HCT116 (cell line): ENCODE data around the gene MYH15. TPM values are rescaled to one million over a fixed set of nuclear protein-coding genes. Genes with fewer than 3 reads are reported as not detected.

ENCODE experiments used
- ATAC-seq: fragments of 200-7000 bp; cut with Tn5 transposase; 2 replicates; pipeline ENCODE4 v1.9.1; 2020; ENCODE audit warnings: mild to moderate bottlenecking, moderate library complexity
- BruUV-seq: library from RNA; stranded (reverse); fragments of 400-500 nt; replicated peaks from 2 replicates; lab custom pipeline; 2021; lab: Mats Ljungman, UMichigan
- CTCF ChIA-PET: fragments of 300-600 bp; sonication (Branson Sonifier 250); formaldehyde crosslinking; loops from one replicate; lab custom pipeline; 2021; ENCODE audit warnings: antibody characterized with exemption; lab: Charles Lee
- POLR2A ChIA-PET: fragments of 300-600, 350-600 bp; sonication (Branson Sonifier 250); formaldehyde crosslinking; loops from one replicate; lab custom pipeline; 2021; ENCODE audit warnings: antibody characterized with exemption; lab: Charles Lee
- RAD21 ChIA-PET, 2 experiments: fragments of 300-600 bp; sonication (Branson Sonifier 250); formaldehyde crosslinking; loops; one replicate each; lab custom pipeline; 2023; ENCODE audit warnings: low total read pairs in 2 of 2; ENCODE audit not compliant: uncharacterized antibody in 2 of 2, unreplicated experiment in 2 of 2, low non-redundant PET in 1 of 2; lab: Charles Lee
- DNase-seq: peaks from one replicate; pipeline ENCODE4 v3.0.0-alpha.2; 2010; ENCODE audit warnings: low read depth, low spot score
- H2AFZ ChIP-seq: fragments of 200-600 bp; shearing (Covaris generic), sonication (generic); 2 replicates; pipeline ENCODE4 v1.6.1; 2017; ENCODE audit warnings: low read depth, mixed run types, mixed read lengths, antibody characterized with exemption, low read length; ENCODE audit not compliant: poor library complexity, severe bottlenecking
- H3K27ac ChIP-seq: 2 replicates; pipeline ENCODE4 v1.5.1; 2012; ENCODE audit warnings: low read depth, low read length
- H3K27me3 ChIP-seq: fragments of 200-600 bp; sonication (generic); 2 replicates; pipeline ENCODE4 v1.6.1; 2016; ENCODE audit warnings: mixed run types, low read length, mixed read lengths; ENCODE audit not compliant: insufficient read depth
- H3K36me3 ChIP-seq, 2 experiments: fragments of 200-500 bp in 1 of 2; fragments of 200-600 bp in 1 of 2; sonication (Bioruptor generic) in 1 of 2; sonication (generic) in 1 of 2; 2 replicates each; pipeline versions ENCODE4 v1.5.1 to v1.6.1; 2014 to 2016; ENCODE audit warnings: low read length in 2 of 2, inconsistent platforms in 1 of 2, mixed read lengths in 1 of 2, mixed run types in 1 of 2; ENCODE audit not compliant: insufficient read depth in 2 of 2, control insufficient read depth in 1 of 2
- H3K4me1 ChIP-seq, 2 experiments: fragments of 200-600 bp in 1 of 2; sonication (generic) in 1 of 2; 2 replicates each; pipeline versions ENCODE4 v1.5.1 to v1.6.1; 2012 to 2017; ENCODE audit warnings: low read length in 2 of 2, inconsistent platforms in 1 of 2, mild to moderate bottlenecking in 1 of 2, mixed read lengths in 1 of 2, mixed run types in 1 of 2, moderate library complexity in 1 of 2; ENCODE audit not compliant: insufficient read depth in 2 of 2, control insufficient read depth in 1 of 2
- H3K4me2 ChIP-seq: fragments of 200-600 bp; sonication (generic); 2 replicates; pipeline ENCODE4 v1.6.1; 2017; ENCODE audit warnings: mixed run types, low read length, mixed read lengths
- H3K4me3 ChIP-seq, 2 experiments: fragments of 200-600 bp in 1 of 2; sonication (generic) in 1 of 2; replicated peaks in 1 of 2; 2 replicates each; pipeline ENCODE4 v1.5.1; 2011 to 2016; ENCODE audit warnings: low read length in 2 of 2, control low read depth in 1 of 2, low read depth in 1 of 2, mild to moderate bottlenecking in 1 of 2, mixed read lengths in 1 of 2, mixed run types in 1 of 2
- H3K79me2 ChIP-seq: fragments of 200-600 bp; sonication (generic); 2 replicates; pipeline ENCODE4 v1.6.1; 2017; ENCODE audit warnings: mild to moderate bottlenecking, mixed run types, low read length, moderate library complexity, mixed read lengths; ENCODE audit not compliant: insufficient read depth
- H3K9ac ChIP-seq: fragments of 200-600 bp; sonication (generic); 2 replicates; pipeline ENCODE4 v1.6.1; 2016; ENCODE audit warnings: low read length, mixed read lengths
- H3K9me2 ChIP-seq: fragments of 200-600 bp; sonication (generic), shearing (Covaris generic); 2 replicates; pipeline ENCODE4 v1.6.1; 2017; ENCODE audit warnings: mixed run types, mild to moderate bottlenecking, moderate library complexity; ENCODE audit not compliant: insufficient read depth
- H3K9me3 ChIP-seq, 2 experiments: fragments of 200-500 bp in 1 of 2; fragments of 200-600 bp in 1 of 2; sonication (Bioruptor generic) in 1 of 2; sonication (generic) in 1 of 2; 2 replicates each; pipeline ENCODE4 v1.6.1; 2014 to 2017; ENCODE audit warnings: low read length in 2 of 2, mixed read lengths in 2 of 2, inconsistent platforms in 1 of 2, low read depth in 1 of 2, mild to moderate bottlenecking in 1 of 2, mixed run types in 1 of 2, moderate library complexity in 1 of 2; ENCODE audit not compliant: control insufficient read depth in 1 of 2, insufficient read depth in 1 of 2
- H4K20me1 ChIP-seq: fragments of 200-600 bp; sonication (generic), shearing (Covaris generic); 2 replicates; pipeline ENCODE4 v1.6.1; 2017; ENCODE audit warnings: mixed run types, mild to moderate bottlenecking, moderate library complexity; ENCODE audit not compliant: insufficient read depth
- ATF3 ChIP-seq: IDR thresholded peaks from 2 replicates; pipeline ENCODE4 v1.6.1; 2012
- CBX3 ChIP-seq: IDR thresholded peaks from 2 replicates; pipeline ENCODE4 v1.6.1; 2012; ENCODE audit warnings: low read depth
- CTCF ChIP-seq, 3 experiments: fragments of 200-600 bp in 1 of 3; sonication (generic) in 1 of 3; IDR thresholded peaks in 2 of 3; conservative IDR thresholded peaks in 1 of 3; 2 replicates each; pipeline ENCODE4 v1.5.1; 2012 to 2017; ENCODE audit warnings: low read depth in 2 of 3, low read length in 2 of 3, antibody characterized with exemption in 1 of 3, borderline replicate concordance in 1 of 3, control low read depth in 1 of 3, mild to moderate bottlenecking in 1 of 3, mixed read lengths in 1 of 3, mixed run types in 1 of 3, moderate library complexity in 1 of 3; ENCODE audit not compliant: insufficient read depth in 1 of 3
- ELF1 ChIP-seq: IDR thresholded peaks from 2 replicates; pipeline ENCODE4 v1.6.1; 2012; ENCODE audit warnings: low read depth, borderline replicate concordance
- EZH2 ChIP-seq: fragments of 200-600 bp; sonication (generic); IDR thresholded peaks from 2 replicates; pipeline ENCODE4 v1.6.1; 2017; ENCODE audit warnings: antibody characterized with exemption, mixed run types
- EZH2phosphoT487 ChIP-seq: fragments of 200-600 bp; IDR thresholded peaks from 2 replicates; pipeline ENCODE4 v1.6.1; 2018; ENCODE audit warnings: antibody characterized with exemption, borderline replicate concordance
- FOSL1 ChIP-seq: IDR thresholded peaks from 2 replicates; pipeline ENCODE4 v1.6.1; 2012; ENCODE audit warnings: low read depth
- MAX ChIP-seq: IDR thresholded peaks from 2 replicates; pipeline ENCODE4 v1.6.1; 2012
- POLR2A ChIP-seq: IDR thresholded peaks from 2 replicates; pipeline ENCODE4 v1.7.0; 2011; ENCODE audit warnings: borderline replicate concordance; ENCODE audit not compliant: insufficient read depth, insufficient read length; ENCODE audit errors: extremely low read depth
- POLR2AphosphoS5 ChIP-seq: IDR thresholded peaks from 2 replicates; pipeline ENCODE4 v1.6.1; 2011; ENCODE audit warnings: mild to moderate bottlenecking, low read depth, low read length, moderate library complexity
- RAD21 ChIP-seq: IDR thresholded peaks from 2 replicates; pipeline ENCODE4 v1.6.1; 2012; ENCODE audit warnings: low read depth, mild to moderate bottlenecking
- SP1 ChIP-seq: IDR thresholded peaks from 2 replicates; pipeline ENCODE4 v1.6.1; 2012; ENCODE audit warnings: low read depth
- SRF ChIP-seq: IDR thresholded peaks from 2 replicates; pipeline ENCODE4 v1.6.1; 2012; ENCODE audit warnings: low read depth
- TCF7L2 ChIP-seq: IDR thresholded peaks from 2 replicates; pipeline ENCODE4 v1.7.0; 2011; ENCODE audit warnings: borderline replicate concordance, inconsistent platforms; ENCODE audit not compliant: insufficient read depth, insufficient read length; ENCODE audit errors: extremely low read depth
- YY1 ChIP-seq: IDR thresholded peaks from 2 replicates; pipeline ENCODE4 v1.6.1; 2011; ENCODE audit warnings: low read length, low read depth, moderate library complexity, mild to moderate bottlenecking; ENCODE audit not compliant: insufficient replicate concordance; ENCODE audit errors: extremely low read depth
- ZFX ChIP-seq: fragments of 450-650 bp; IDR thresholded peaks from 2 replicates; pipeline ENCODE4 v1.6.1; 2017
- ZNF274 ChIP-seq: fragments of 200-500 bp; sonication (Bioruptor generic); IDR thresholded peaks from 2 replicates; pipeline ENCODE4 v1.6.1; 2014; ENCODE audit warnings: mild to moderate bottlenecking, low read depth, low read length, inconsistent platforms
- intact Hi-C: fragments of 100-400 bp; cut with micrococcal nuclease; formaldehyde crosslinking; loops from 2 replicates; pipeline ENCODE4 v1.10.0; 2022
- total RNA-seq: library from RNA; stranded (reverse); gene quantifications from one replicate; pipeline ENCODE4 v1.2.1, GENCODE V29; 2021; ENCODE audit not compliant: unreplicated experiment
- TF ChIP-seq, protein P1 (sequence below): IDR thresholded peaks from 2 replicates; pipeline ENCODE4 v1.6.1; 2012; ENCODE audit warnings: low read depth
- TF ChIP-seq, protein P2 (sequence below): IDR thresholded peaks from 2 replicates; pipeline ENCODE4 v1.6.1; 2011; ENCODE audit warnings: mild to moderate bottlenecking, low read length, moderate library complexity; ENCODE audit not compliant: insufficient replicate concordance; ENCODE audit errors: extremely low read depth

Gene MYH15
- total RNA-seq, 1 experiment from 2014 or later: 11.2 TPM

DNA sequence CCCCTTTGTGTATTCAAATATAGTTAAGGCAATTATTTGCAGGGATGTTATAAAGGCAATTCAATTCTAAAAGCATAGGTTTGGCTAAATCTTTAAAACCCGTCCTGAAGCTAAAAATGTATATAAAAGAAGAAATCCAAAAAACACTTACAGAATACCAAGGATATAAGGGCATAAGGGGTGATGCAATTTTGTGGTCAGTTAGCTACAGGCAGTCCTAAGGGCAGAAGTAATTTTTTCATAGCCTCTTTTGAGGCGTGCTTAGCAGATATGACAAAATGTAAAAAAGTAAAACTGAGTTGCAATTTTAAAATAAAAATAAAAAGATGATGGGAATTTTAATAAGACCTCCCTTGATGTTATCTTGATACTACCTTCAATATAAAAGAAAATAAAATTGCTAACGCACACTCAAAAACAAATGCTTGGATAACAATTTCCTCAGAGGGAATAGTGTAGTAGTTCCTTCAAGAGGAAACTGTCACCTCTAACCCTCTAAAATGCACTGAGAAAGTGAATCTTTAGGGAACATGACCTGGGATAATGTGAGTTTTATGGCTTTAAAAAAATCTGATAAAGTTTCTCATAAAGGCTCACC lies 104.2 kb downstream of the MYH15 start:
- Histone ChIP-seq H4K20me1 (no peaks in the 10 kb centered on the region), H3K9me2 (no peaks in the 10 kb centered on the region), H3K9me3 (no peaks in the 10 kb centered on the region), H3K27ac (no peak overlapping the region), H2AFZ (no peak overlapping the region), H3K9ac (no peak overlapping the region), H3K79me2 (no peaks in the 10 kb centered on the region), H3K4me2 (no peak overlapping the region), H3K27me3 (no peaks in the 10 kb centered on the region), H3K4me1 (no peaks in the 10 kb centered on the region), H3K36me3 (no peaks in the 10 kb centered on the region), H3K4me3 (no peak overlapping the region)
- ChIA-PET CTCF (interaction anchor here (1.3 to 1.4 kb wide), 2 partner anchors 252 to 468 kb away, joined by 6 to 7 read pairs; no protein-coding TSS in a partner anchor), RAD21 (no interaction called here), POLR2A (no interaction called here)
- intact Hi-C loops: loop anchor here (1.0 to 5.0 kb wide), 4 partner anchors 253 to 1169 kb away; no protein-coding TSS in a partner anchor
- DNase-seq: no peak
- ATAC-seq: peak; percentile 60
- BruUV-seq: no TSS peak
- TF ChIP-seq ZNF274 (no peak), EZH2 (no peak), ZFX (no peak), RAD21 (no peak), FOSL1 (no peak), POLR2A (no peak), CTCF (IDR thresholded peaks at IDR 0.05 in 2 of 3, conservative IDR thresholded peaks at IDR 0.05 in 1 of 3; ENCODE audit: borderline replicate concordance in 1 of 3, insufficient read depth in 1 of 3, low read depth in 2 of 3, low read length in 2 of 3) (no peak), ELF1 (no peak), MAX (no peak), CBX3 (no peak), SP1 (no peak), POLR2AphosphoS5 (no peak), YY1 (no peak), SRF (no peak), EZH2phosphoT487 (no peak), TCF7L2 (no peak), ATF3 (no peak)
- TF ChIP-seq, protein P1, sequence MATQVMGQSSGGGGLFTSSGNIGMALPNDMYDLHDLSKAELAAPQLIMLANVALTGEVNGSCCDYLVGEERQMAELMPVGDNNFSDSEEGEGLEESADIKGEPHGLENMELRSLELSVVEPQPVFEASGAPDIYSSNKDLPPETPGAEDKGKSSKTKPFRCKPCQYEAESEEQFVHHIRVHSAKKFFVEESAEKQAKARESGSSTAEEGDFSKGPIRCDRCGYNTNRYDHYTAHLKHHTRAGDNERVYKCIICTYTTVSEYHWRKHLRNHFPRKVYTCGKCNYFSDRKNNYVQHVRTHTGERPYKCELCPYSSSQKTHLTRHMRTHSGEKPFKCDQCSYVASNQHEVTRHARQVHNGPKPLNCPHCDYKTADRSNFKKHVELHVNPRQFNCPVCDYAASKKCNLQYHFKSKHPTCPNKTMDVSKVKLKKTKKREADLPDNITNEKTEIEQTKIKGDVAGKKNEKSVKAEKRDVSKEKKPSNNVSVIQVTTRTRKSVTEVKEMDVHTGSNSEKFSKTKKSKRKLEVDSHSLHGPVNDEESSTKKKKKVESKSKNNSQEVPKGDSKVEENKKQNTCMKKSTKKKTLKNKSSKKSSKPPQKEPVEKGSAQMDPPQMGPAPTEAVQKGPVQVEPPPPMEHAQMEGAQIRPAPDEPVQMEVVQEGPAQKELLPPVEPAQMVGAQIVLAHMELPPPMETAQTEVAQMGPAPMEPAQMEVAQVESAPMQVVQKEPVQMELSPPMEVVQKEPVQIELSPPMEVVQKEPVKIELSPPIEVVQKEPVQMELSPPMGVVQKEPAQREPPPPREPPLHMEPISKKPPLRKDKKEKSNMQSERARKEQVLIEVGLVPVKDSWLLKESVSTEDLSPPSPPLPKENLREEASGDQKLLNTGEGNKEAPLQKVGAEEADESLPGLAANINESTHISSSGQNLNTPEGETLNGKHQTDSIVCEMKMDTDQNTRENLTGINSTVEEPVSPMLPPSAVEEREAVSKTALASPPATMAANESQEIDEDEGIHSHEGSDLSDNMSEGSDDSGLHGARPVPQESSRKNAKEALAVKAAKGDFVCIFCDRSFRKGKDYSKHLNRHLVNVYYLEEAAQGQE: no peak
- TF ChIP-seq, protein P2, sequence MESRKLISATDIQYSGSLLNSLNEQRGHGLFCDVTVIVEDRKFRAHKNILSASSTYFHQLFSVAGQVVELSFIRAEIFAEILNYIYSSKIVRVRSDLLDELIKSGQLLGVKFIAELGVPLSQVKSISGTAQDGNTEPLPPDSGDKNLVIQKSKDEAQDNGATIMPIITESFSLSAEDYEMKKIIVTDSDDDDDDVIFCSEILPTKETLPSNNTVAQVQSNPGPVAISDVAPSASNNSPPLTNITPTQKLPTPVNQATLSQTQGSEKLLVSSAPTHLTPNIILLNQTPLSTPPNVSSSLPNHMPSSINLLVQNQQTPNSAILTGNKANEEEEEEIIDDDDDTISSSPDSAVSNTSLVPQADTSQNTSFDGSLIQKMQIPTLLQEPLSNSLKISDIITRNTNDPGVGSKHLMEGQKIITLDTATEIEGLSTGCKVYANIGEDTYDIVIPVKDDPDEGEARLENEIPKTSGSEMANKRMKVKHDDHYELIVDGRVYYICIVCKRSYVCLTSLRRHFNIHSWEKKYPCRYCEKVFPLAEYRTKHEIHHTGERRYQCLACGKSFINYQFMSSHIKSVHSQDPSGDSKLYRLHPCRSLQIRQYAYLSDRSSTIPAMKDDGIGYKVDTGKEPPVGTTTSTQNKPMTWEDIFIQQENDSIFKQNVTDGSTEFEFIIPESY: no peak
